Osteoblast (primary cell): ENCODE measurements around the gene ZNF768. TPM values are rescaled to one million over a fixed set of nuclear protein-coding genes. Genes with fewer than 3 reads are reported as not detected.

Source experiments
- DNase-seq: peaks from one replicate; pipeline ENCODE4 v3.0.0; 2011; ENCODE audit warnings: low spot score, mixed read lengths; ENCODE audit not compliant: insufficient read length; ENCODE audit errors: missing footprints
- H2AFZ ChIP-seq: 2 replicates; pipeline ENCODE4 v1.6.0; 2011; ENCODE audit warnings: mild to moderate bottlenecking, low read length
- H3K27ac ChIP-seq: 2 replicates; pipeline ENCODE4 v1.5.1; 2011; ENCODE audit warnings: mild to moderate bottlenecking, low read depth, low read length, moderate library complexity
- H3K27me3 ChIP-seq: 2 replicates; pipeline ENCODE4 v1.6.0; 2012; ENCODE audit warnings: mild to moderate bottlenecking, control low read depth, inconsistent platforms, low read length, moderate library complexity; ENCODE audit not compliant: insufficient read depth
- H3K36me3 ChIP-seq: 2 replicates; pipeline ENCODE4 v1.5.1; 2011; ENCODE audit warnings: mild to moderate bottlenecking, low read length, control low read depth, moderate library complexity; ENCODE audit not compliant: insufficient read depth
- H3K4me1 ChIP-seq: 2 replicates; pipeline ENCODE4 v1.5.1; 2011; ENCODE audit warnings: mild to moderate bottlenecking, low read length, control low read depth, moderate library complexity; ENCODE audit not compliant: insufficient read depth
- H3K4me2 ChIP-seq: 2 replicates; pipeline ENCODE4 v1.6.0; 2011; ENCODE audit warnings: mild to moderate bottlenecking, low read length; ENCODE audit not compliant: insufficient read depth
- H3K4me3 ChIP-seq: fragments of 200-600 bp; sonication (generic); 3 replicates; pipeline ENCODE4 v1.5.1; 2012; ENCODE audit warnings: mild to moderate bottlenecking, low read length, inconsistent platforms; ENCODE audit not compliant: insufficient read depth
- H3K79me2 ChIP-seq: 2 replicates; pipeline ENCODE4 v1.6.0; 2012; ENCODE audit warnings: mild to moderate bottlenecking, low read length, control low read depth, inconsistent platforms; ENCODE audit not compliant: insufficient read depth
- H3K9me3 ChIP-seq: 2 replicates; pipeline ENCODE4 v1.5.1; 2011; ENCODE audit warnings: low read depth, low read length, control low read depth
- H4K20me1 ChIP-seq: 2 replicates; pipeline ENCODE4 v1.6.0; 2012; ENCODE audit warnings: mild to moderate bottlenecking, low read length, control low read depth; ENCODE audit not compliant: insufficient read depth
- CTCF ChIP-seq: IDR thresholded peaks from 2 replicates; pipeline ENCODE4 v1.5.1; 2011; ENCODE audit warnings: mild to moderate bottlenecking, low read depth, low read length, moderate library complexity; ENCODE audit errors: extremely low read depth
- total RNA-seq: library from RNA; depleted of rRNA; stranded (reverse); fragments of >200 nt; gene quantifications from 2 replicates; pipeline ENCODE4 v1.2.3, GENCODE V29; 2012

Gene ZNF768
- total RNA-seq, 1 donor = 25.0 TPM

DNA sequence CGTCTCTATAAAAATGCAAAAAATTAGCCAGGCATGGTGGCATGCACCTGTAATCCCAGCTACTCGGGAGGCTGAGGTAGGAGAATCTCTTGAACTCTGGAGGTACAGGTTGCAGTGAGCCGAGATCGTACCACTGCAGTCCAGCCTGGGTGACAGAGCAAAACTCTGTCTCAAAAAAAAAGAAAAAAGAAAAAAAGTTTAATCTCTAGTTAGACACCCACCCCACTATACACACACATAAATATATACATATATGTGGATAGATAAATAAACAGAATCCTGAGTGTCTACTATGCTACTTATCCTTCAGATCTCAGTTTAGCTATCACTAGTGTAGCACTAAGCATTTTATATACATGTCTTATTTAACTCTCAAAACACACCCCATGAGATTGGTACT is 35.1 kb downstream of the ZNF768 start:
- no peak for DNase-seq
- Histone ChIP-seq H3K79me2 (no peaks in the 10 kb centered on the region), H3K4me1 (peaks cover 8% of the 10 kb centered on the region), H3K27ac (no peak overlapping the region), H3K27me3 (no peaks in the 10 kb centered on the region), H3K9me3 (no peaks in the 10 kb centered on the region), H3K4me3 (no peak overlapping the region), H2AFZ (no peak overlapping the region), H3K36me3 (no peaks in the 10 kb centered on the region), H3K4me2 (no peak overlapping the region), H4K20me1 (no peaks in the 10 kb centered on the region)
- TF ChIP-seq CTCF = no peak

DNA sequence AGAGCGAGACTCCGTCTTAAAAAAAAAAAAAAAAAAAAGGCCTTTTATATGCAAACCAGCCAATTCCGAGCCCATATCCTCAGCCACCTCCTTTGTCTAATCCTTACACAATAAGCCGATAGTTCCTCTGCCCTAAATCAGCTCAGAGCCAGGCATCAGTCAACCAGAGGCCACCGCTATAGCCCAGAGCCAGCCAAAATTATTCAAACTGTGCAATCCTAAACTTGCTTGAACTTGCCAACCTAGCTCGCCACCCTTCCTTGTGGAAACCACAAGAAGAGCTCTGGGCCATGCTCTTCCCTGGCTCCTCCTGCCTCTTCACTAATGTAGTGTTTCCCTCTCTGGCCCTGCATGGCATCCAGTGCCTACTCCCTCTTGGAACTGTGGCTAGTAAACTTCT is 36.2 kb downstream of the ZNF768 start:
- Histone ChIP-seq H3K36me3 (no peaks in the 10 kb centered on the region), H3K27ac (no peak overlapping the region), H3K4me1 (peaks cover 8% of the 10 kb centered on the region), H4K20me1 (no peaks in the 10 kb centered on the region), H3K4me3 (no peak overlapping the region), H2AFZ (no peak overlapping the region), H3K27me3 (no peaks in the 10 kb centered on the region), H3K79me2 (no peaks in the 10 kb centered on the region), H3K9me3 (no peaks in the 10 kb centered on the region), H3K4me2 (no peak overlapping the region)
- TF ChIP-seq CTCF = no peak
- no peak for DNase-seq

GRCh38 chr16:30488764-30489605 is 37.4 kb downstream of the ZNF768 start:
- no peak for TF ChIP-seq CTCF

DNA sequence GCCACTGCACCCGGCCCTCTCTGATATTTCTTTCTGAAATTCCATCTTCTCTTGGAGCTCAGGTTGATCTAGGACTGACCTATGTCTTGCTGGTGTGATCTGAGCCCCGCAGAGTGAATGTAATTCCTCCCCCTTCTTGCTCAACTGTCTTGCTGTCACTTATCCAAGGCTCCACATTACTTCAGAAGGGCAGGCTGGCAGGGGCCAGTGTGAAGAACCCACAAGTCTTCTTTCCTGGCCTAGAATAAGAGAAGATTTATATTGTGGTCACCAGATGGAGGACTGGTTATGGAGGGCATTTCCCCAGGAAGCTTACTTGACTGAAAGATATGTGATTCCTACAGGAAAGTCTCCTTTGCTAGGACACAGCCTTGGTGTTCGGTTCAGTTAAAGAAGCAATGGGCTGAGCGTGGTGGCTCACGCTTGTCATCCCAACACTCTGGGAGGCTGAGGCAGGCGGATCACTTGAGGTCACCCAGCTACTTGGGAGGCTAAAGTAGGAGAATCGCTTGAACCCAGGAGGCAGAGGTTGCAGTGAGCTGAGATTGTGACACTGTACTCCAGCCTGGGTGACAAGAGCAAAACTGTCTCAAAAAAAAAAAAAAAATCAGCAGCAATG is 40.4 kb downstream of the ZNF768 start:
- H3K27me3 ChIP-seq = no peaks in the 10 kb centered on the region
- TF ChIP-seq CTCF = no peak
- no peak overlapping the region for H2AFZ ChIP-seq
- H3K27ac ChIP-seq = no peak overlapping the region
- peak; percentile 48 for DNase-seq
- no peaks in the 10 kb centered on the region for H4K20me1 ChIP-seq
- H3K9me3 ChIP-seq = no peaks in the 10 kb centered on the region
- H3K4me3 ChIP-seq = no peak overlapping the region
- H3K4me2 ChIP-seq = no peak overlapping the region
- no peaks in the 10 kb centered on the region for H3K4me1 ChIP-seq
- H3K36me3 ChIP-seq = no peaks in the 10 kb centered on the region
- no peaks in the 10 kb centered on the region for H3K79me2 ChIP-seq

More at GRCh38 chr16:30488764-30489605, 37.4 kb downstream of the ZNF768 start:
- H3K4me3 ChIP-seq = no peak overlapping the region
- no peak overlapping the region for H3K27ac ChIP-seq
- H4K20me1 ChIP-seq = no peaks in the 10 kb centered on the region
- no peaks in the 10 kb centered on the region for H3K36me3 ChIP-seq
- H3K9me3 ChIP-seq = no peaks in the 10 kb centered on the region
- no peak overlapping the region for H3K4me2 ChIP-seq
- DNase-seq = no peak
- H3K79me2 ChIP-seq = no peaks in the 10 kb centered on the region
- H3K27me3 ChIP-seq = no peaks in the 10 kb centered on the region
- H3K4me1 ChIP-seq = peaks cover 8% of the 10 kb centered on the region
- no peak overlapping the region for H2AFZ ChIP-seq
